HEK293T (cell line): ENCODE measurements around the gene ADGRL3.

Source experiments
- BHLHE40 ChIP-seq: fragments of 450-650 bp; IDR thresholded peaks from 2 replicates; pipeline ENCODE4 v1.6.1; 2016; ENCODE audit warnings: mild to moderate bottlenecking, moderate library complexity, borderline replicate concordance
- CTBP1 ChIP-seq: fragments of 450-650 bp; IDR thresholded peaks from 2 replicates; pipeline ENCODE4 v1.6.1; 2016; ENCODE audit warnings: borderline replicate concordance
- ELF4 ChIP-seq: fragments of 450-650 bp; IDR thresholded peaks from 2 replicates; pipeline ENCODE4 v1.6.1; 2017; ENCODE audit warnings: antibody characterized with exemption
- FOXK2 ChIP-seq: fragments of 450-650 bp; IDR thresholded peaks from 2 replicates; pipeline ENCODE4 v1.6.1; 2016; ENCODE audit warnings: mild to moderate bottlenecking
- FOXM1 ChIP-seq: fragments of 450-650 bp; IDR thresholded peaks from 2 replicates; pipeline ENCODE4 v1.6.1; 2017; ENCODE audit warnings: mild to moderate bottlenecking, borderline replicate concordance
- HDGF ChIP-seq: fragments of 450-650 bp; IDR thresholded peaks from 2 replicates; pipeline ENCODE4 v1.6.1; 2017; ENCODE audit warnings: antibody characterized with exemption, borderline replicate concordance
- L3MBTL2 ChIP-seq: fragments of 450-650 bp; conservative IDR thresholded peaks from 2 replicates; pipeline ENCODE4 v1.6.1; 2016; ENCODE audit warnings: mild to moderate bottlenecking
- LEF1 ChIP-seq: fragments of 450-650 bp; IDR thresholded peaks from 2 replicates; pipeline ENCODE4 v1.6.1; 2017; ENCODE audit warnings: mild to moderate bottlenecking, borderline replicate concordance
- NFRKB ChIP-seq: fragments of 450-650 bp; IDR thresholded peaks from 2 replicates; pipeline ENCODE4 v1.6.1; 2016; ENCODE audit warnings: mild to moderate bottlenecking, moderate library complexity
- SP1 ChIP-seq: fragments of 450-650 bp; IDR thresholded peaks from 2 replicates; pipeline ENCODE4 v1.6.1; 2017
- SUZ12 ChIP-seq: fragments of 450-650 bp; IDR thresholded peaks from 2 replicates; pipeline ENCODE4 v1.6.1; 2016; ENCODE audit warnings: mild to moderate bottlenecking
- ZNF384 ChIP-seq: fragments of 450-650 bp; IDR thresholded peaks from 2 replicates; pipeline ENCODE4 v1.6.1; 2016
- TF ChIP-seq, protein P1 (sequence below): fragments of 450-650 bp; IDR thresholded peaks from 2 replicates; pipeline ENCODE4 v1.6.1; 2016

- TF ChIP-seq, protein P1, sequence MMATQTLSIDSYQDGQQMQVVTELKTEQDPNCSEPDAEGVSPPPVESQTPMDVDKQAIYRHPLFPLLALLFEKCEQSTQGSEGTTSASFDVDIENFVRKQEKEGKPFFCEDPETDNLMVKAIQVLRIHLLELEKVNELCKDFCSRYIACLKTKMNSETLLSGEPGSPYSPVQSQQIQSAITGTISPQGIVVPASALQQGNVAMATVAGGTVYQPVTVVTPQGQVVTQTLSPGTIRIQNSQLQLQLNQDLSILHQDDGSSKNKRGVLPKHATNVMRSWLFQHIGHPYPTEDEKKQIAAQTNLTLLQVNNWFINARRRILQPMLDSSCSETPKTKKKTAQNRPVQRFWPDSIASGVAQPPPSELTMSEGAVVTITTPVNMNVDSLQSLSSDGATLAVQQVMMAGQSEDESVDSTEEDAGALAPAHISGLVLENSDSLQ: no peak
- TF ChIP-seq FOXM1 (no peak), HDGF (no peak), L3MBTL2 (no peak), SUZ12 (no peak), ZNF384 (no peak), BHLHE40 (no peak), SP1 (no peak), NFRKB (no peak), LEF1 (no peak), ELF4 (no peak), FOXK2 (no peak), CTBP1 (no peak)
These were observed 98.1 kb downstream of the ADGRL3 start for GRCh38 chr4:61298178-61298740.
